ENCODE measurements around the gene PDE1A.

The PDE1A gene

DNA sequence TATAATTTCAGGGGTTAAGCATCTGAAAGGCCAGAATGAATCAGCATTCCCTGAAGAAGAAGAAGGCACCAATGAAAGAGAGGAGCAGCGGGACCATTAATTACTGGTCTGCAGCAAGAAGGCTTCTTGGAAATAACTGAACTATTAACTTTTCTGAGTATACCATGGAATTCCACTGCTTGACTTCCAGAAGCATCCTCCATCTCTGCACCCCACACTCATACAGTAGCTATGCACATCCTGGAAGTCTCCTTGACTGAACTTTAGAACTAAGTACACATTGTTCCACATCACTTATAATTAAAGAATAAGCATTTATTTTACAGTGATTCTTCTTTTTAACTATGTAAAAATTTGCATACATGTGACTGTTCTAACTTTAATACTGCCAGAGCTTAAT is 309.6 kb downstream of the PDE1A start:
- TF ChIP-seq, protein P1, sequence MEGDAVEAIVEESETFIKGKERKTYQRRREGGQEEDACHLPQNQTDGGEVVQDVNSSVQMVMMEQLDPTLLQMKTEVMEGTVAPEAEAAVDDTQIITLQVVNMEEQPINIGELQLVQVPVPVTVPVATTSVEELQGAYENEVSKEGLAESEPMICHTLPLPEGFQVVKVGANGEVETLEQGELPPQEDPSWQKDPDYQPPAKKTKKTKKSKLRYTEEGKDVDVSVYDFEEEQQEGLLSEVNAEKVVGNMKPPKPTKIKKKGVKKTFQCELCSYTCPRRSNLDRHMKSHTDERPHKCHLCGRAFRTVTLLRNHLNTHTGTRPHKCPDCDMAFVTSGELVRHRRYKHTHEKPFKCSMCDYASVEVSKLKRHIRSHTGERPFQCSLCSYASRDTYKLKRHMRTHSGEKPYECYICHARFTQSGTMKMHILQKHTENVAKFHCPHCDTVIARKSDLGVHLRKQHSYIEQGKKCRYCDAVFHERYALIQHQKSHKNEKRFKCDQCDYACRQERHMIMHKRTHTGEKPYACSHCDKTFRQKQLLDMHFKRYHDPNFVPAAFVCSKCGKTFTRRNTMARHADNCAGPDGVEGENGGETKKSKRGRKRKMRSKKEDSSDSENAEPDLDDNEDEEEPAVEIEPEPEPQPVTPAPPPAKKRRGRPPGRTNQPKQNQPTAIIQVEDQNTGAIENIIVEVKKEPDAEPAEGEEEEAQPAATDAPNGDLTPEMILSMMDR (IDR thresholded peaks at IDR 0.05), result no peak

DNA sequence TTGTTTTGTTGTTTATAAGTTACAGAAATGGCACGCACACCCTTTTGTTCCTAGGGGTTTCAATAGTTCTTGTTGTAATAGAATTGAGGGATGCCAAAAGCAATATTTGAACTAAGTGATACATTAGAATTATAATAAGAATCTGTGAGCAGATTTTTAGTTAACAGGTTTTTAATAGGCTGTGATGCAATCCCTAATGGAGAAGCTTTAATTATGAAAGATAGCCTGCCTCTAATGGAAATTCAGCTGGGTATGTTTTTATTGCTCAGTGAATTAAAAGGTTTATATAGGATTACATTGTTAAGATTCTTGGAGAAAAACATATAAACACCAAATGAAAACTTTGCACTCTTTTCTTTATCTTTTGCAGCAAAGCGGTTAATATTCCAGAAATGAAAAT is 310.1 kb downstream of the PDE1A start:
- TF ChIP-seq, protein P1 (IDR thresholded peaks at IDR 0.05), result no peak

DNA sequence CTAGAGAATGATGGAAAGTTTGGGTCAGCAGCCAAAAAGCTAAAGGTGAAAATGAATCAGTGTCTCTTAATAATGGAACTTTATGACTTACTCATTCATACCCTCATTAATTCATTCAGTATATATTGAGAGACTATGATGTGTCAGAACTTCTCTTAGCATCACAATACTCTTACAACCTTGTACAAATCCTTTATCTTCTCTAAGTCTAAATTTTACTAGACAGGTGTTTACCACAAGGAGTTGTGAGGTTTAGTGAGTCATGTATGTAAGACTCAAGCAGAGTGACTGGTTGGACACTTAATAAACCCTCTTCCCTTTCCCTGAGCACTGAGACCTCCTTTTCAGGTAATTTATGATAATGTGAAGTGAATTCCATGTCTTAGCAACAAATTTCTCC is 311.6 kb downstream of the PDE1A start:
- TF ChIP-seq, protein P1 (IDR thresholded peaks at IDR 0.05), result no peak

DNA sequence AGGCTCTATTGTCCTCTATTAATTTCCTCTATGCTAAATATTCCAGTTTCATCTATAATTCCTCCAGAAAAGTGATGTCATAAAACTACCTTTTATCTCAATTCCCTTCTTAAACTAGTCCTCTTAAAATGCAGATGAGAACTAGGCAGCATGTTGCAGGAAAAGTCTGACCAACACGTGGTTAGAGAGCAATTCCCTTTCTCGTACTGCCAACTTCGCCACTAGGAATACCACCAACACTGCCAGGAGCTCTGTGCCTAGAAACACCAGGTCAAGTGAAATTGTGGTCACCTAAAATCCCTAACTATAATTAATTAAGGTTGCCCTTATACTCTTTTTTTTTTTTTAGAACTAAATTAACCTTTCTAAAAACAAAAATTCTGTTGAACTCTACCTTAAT is 313.5 kb downstream of the PDE1A start:
- TF ChIP-seq, protein P1 (IDR thresholded peaks at IDR 0.05), result no peak

DNA sequence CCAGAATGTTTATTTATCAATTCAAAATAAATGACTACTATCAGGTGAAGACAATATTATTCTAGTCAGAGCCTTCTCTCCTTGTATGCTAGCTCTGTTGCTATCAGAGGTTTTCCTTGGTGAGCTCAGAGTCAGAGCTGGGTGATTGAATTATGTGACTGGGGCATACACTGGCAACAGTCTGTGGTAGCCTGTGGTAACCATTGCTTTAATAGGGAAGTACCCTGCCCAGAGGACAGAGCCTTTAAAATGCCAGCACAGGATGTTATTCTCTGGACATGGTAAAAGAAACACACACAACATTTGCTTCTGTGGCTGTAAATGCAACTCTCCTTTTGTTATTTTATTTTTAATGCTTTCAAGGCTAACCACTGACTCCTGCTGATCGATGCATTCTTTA is 316.5 kb downstream of the PDE1A start:
- TF ChIP-seq, protein P1 (IDR thresholded peaks at IDR 0.05), result no peak

DNA sequence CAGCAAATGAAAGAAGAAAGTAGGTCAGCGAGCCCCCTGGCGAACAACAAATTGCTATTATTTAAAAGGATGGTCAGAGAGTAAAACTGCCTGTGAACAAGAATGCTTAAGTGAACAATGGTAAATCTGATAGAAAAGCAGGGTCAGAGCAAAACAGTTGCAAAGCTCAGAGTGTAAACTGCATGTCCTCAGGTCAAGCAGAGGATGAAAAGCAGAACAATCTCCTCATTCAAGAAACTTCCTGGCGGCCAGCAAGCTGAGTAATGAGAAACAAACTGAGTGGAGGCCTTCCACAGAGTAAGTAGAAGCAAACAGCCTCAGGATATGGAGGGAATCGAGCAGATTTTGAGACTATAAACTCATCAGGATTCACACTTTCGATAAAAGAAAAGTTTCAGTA is 323.3 kb downstream of the PDE1A start:
- TF ChIP-seq, protein P1 (IDR thresholded peaks at IDR 0.05), result no peak

DNA sequence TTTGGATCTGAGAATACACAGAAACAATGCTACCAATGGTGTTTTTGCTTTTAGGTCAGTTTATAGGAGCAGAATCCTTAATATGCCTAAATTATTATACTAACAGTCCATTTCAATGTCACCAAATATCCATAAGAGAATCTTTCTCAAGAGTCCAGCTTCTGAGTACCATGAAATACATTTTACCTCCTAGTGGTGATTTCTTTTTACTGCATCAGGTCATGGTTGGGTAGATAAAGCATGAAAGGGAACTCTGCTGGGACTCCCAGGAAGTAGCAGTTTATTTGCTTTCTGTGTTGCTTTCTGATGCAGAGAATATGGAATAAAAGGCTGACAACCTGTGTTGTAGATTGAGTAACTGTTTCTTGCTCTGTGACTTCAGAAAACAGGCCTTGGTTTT is 325.6 kb downstream of the PDE1A start:
- TF ChIP-seq, protein P1 (IDR thresholded peaks at IDR 0.05), result peak; percentile 45

DNA sequence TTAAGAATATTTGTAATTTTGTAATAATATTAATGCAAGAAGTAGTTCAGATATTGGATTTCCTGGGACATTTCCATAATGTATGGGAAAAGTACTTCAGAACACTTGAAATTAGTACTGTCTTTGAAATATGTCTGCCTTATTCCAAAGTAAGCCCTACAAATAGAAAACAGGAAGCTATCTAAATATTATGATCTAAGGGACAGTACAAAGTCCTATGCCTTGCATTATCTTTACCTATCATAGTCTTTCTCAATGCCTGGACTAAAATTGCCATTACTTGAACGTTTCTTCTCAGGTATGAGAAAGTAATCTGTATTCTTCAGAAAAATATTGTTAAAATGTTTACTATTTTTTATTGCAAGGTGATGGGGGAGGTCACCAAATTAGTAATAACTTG is 328.2 kb downstream of the PDE1A start:
- TF ChIP-seq, protein P1 (IDR thresholded peaks at IDR 0.05), result no peak

Measured in LNCAP (cell line).